ENCODE results near the gene LTB4R. TPM values are rescaled to one million over a fixed set of nuclear protein-coding genes. Genes with fewer than 3 reads are reported as not detected.

The LTB4R gene
- polyA plus RNA-seq, 3 donors, result 5.0 to 7.2 (median 5.7) TPM

Other genes starting within 250 kb of the LTB4R start
- under 1 TPM in 1 of 3 donors, not detected in 2; 0.24 TPM for gene CPNE6, start 239.9 kb upstream of the LTB4R start, polyA plus RNA-seq (ENCODE audit: insufficient read length in 3 of 3)
- gene PCK2, start 217.2 kb upstream of the LTB4R start, polyA plus RNA-seq (ENCODE audit: insufficient read length in 3 of 3), result 10 to 100 TPM; 37.7 to 41.7 (median 40.0) TPM
- gene DCAF11, start 196.7 kb upstream of the LTB4R start, polyA plus RNA-seq (ENCODE audit: insufficient read length in 3 of 3), result 10 to 100 TPM; 82.2 to 96.2 (median 92.8) TPM
- 1 to 10 TPM; 2.7 to 3.2 (median 2.9) TPM for gene NRL, start 196.6 kb upstream of the LTB4R start, polyA plus RNA-seq (ENCODE audit: insufficient read length in 3 of 3)
- 1 to 10 TPM; 1.1 to 2.3 (median 1.5) TPM for gene FITM1, start 180.8 kb upstream of the LTB4R start, polyA plus RNA-seq (ENCODE audit: insufficient read length in 3 of 3)
- gene PSME1, start 175.3 kb upstream of the LTB4R start, polyA plus RNA-seq (ENCODE audit: insufficient read length in 3 of 3), result 100 to 1,000 TPM; 175 to 216 (median 196) TPM
- gene EMC9, start 169.9 kb upstream of the LTB4R start, polyA plus RNA-seq (ENCODE audit: insufficient read length in 3 of 3), result 10 to 100 TPM; 19.8 to 29.7 (median 21.1) TPM
- gene PSME2, start 164.9 kb upstream of the LTB4R start, polyA plus RNA-seq (ENCODE audit: insufficient read length in 3 of 3), result 100 to 1,000 TPM; 145 to 164 (median 151) TPM
- gene RNF31, start 164.0 kb upstream of the LTB4R start, polyA plus RNA-seq (ENCODE audit: insufficient read length in 3 of 3), result 10 to 100 TPM; 46.4 to 70.4 (median 53.4) TPM
- 10 to 100 TPM; 56.8 to 68.9 (median 57.2) TPM for gene IRF9, start 150.2 kb upstream of the LTB4R start, polyA plus RNA-seq (ENCODE audit: insufficient read length in 3 of 3)
- gene REC8, start 139.4 kb upstream of the LTB4R start, polyA plus RNA-seq (ENCODE audit: insufficient read length in 3 of 3), result 10 to 100 TPM; 71.4 to 85.6 (median 80.8) TPM
- 10 to 100 TPM; 39.6 to 48.5 (median 42.8) TPM for gene IPO4, start 122.7 kb upstream of the LTB4R start, polyA plus RNA-seq (ENCODE audit: insufficient read length in 3 of 3)
- gene TM9SF1, start 116.1 kb upstream of the LTB4R start, polyA plus RNA-seq (ENCODE audit: insufficient read length in 3 of 3), result 10 to 100 TPM; 45.2 to 55.8 (median 46.7) TPM
- gene TSSK4, start 105.8 kb upstream of the LTB4R start, polyA plus RNA-seq (ENCODE audit: insufficient read length in 3 of 3), result 10 to 100 TPM in 2 of 3 donors, 1 to 10 TPM in 1; 3.9 to 17.9 (median 14.1) TPM
- 10 to 100 TPM; 50.6 to 70.2 (median 58.2) TPM for gene CHMP4A, start 98.0 kb upstream of the LTB4R start, polyA plus RNA-seq (ENCODE audit: insufficient read length in 3 of 3)
- gene MDP1, start 95.4 kb upstream of the LTB4R start, polyA plus RNA-seq (ENCODE audit: insufficient read length in 3 of 3), result 10 to 100 TPM; 13.0 to 20.1 (median 15.3) TPM
- 100 to 1,000 TPM; 197 to 260 (median 254) TPM for gene NEDD8, start 79.1 kb upstream of the LTB4R start, polyA plus RNA-seq (ENCODE audit: insufficient read length in 3 of 3)
- gene GMPR2, start 78.6 kb upstream of the LTB4R start, polyA plus RNA-seq (ENCODE audit: insufficient read length in 3 of 3), result 100 to 1,000 TPM; 120 to 132 (median 123) TPM
- 10 to 100 TPM; 59.4 to 62.5 (median 60.9) TPM for gene TINF2, start 68.9 kb upstream of the LTB4R start, polyA plus RNA-seq (ENCODE audit: insufficient read length in 3 of 3)
- gene TGM1, start 48.3 kb upstream of the LTB4R start, polyA plus RNA-seq (ENCODE audit: insufficient read length in 3 of 3), result 1 to 10 TPM; 1.5 to 4.2 (median 2.5) TPM
- gene RABGGTA, start 39.9 kb upstream of the LTB4R start, polyA plus RNA-seq (ENCODE audit: insufficient read length in 3 of 3), result 10 to 100 TPM; 24.2 to 25.5 (median 25.0) TPM
- 10 to 100 TPM; 41.6 to 68.7 (median 43.4) TPM for gene DHRS1, start 11.7 kb upstream of the LTB4R start, polyA plus RNA-seq (ENCODE audit: insufficient read length in 3 of 3)
- 10 to 100 TPM; 28.0 to 29.7 (median 28.7) TPM for gene NOP9, start 11.7 kb upstream of the LTB4R start, polyA plus RNA-seq (ENCODE audit: insufficient read length in 3 of 3)
- 10 to 100 TPM; 24.7 to 32.3 (median 28.3) TPM for gene CIDEB, start 3.5 kb upstream of the LTB4R start, polyA plus RNA-seq (ENCODE audit: insufficient read length in 3 of 3)
- gene LTB4R2, start 1.4 kb upstream of the LTB4R start, polyA plus RNA-seq (ENCODE audit: insufficient read length in 3 of 3), result 1 to 10 TPM; 3.2 to 5.3 (median 4.4) TPM
- 10 to 100 TPM; 19.3 to 22.6 (median 20.8) TPM for gene ADCY4, start 23.6 kb downstream of the LTB4R start, polyA plus RNA-seq (ENCODE audit: insufficient read length in 3 of 3)
- gene RIPK3, start 28.5 kb downstream of the LTB4R start, polyA plus RNA-seq (ENCODE audit: insufficient read length in 3 of 3), result 1 to 10 TPM; 3.3 to 4.1 (median 3.8) TPM
- gene NFATC4, start 56.7 kb downstream of the LTB4R start, polyA plus RNA-seq (ENCODE audit: insufficient read length in 3 of 3), result 10 to 100 TPM; 60.1 to 84.6 (median 72.6) TPM
- gene NYNRIN, start 87.5 kb downstream of the LTB4R start, polyA plus RNA-seq (ENCODE audit: insufficient read length in 3 of 3), result 10 to 100 TPM; 44.1 to 58.4 (median 56.4) TPM
- gene CBLN3, start 118.2 kb downstream of the LTB4R start, polyA plus RNA-seq (ENCODE audit: insufficient read length in 3 of 3), result 1 to 10 TPM; 2.4 to 4.2 (median 3.1) TPM
- 10 to 100 TPM; 43.7 to 55.8 (median 53.3) TPM for gene KHNYN, start 118.5 kb downstream of the LTB4R start, polyA plus RNA-seq (ENCODE audit: insufficient read length in 3 of 3)
- 10 to 100 TPM; 69.5 to 78.3 (median 76.8) TPM for gene SDR39U1, start 131.3 kb downstream of the LTB4R start, polyA plus RNA-seq (ENCODE audit: insufficient read length in 3 of 3)
- under 1 TPM in 1 of 3 donors, not detected in 2; 0.56 TPM for gene CMA1, start 196.8 kb downstream of the LTB4R start, polyA plus RNA-seq (ENCODE audit: insufficient read length in 3 of 3)